Coronary artery (tissue), 2 donors: Measurements from ENCODE around the gene PUS10.
"Not testable (repeated sequence)": the region's sequence is repeated elsewhere in the genome, so short reads cannot be mapped to it uniquely, and the experiment has no call there.

Experiments
- DNase-seq: peaks from one replicate; pipeline ENCODE4 v3.0.0-alpha.2; 2017; ENCODE audit warnings: low spot score
- H3K27ac ChIP-seq, 2 donors: fragments of 200-600 bp; sonication (generic); one replicate each; pipeline ENCODE4 v1.5.1; 2016 to 2019
- H3K4me3 ChIP-seq: fragments of 200-600 bp; sonication (generic); 2 replicates; pipeline ENCODE4 v1.5.1; 2016; ENCODE audit warnings: mild to moderate bottlenecking, moderate library complexity
- TF ChIP-seq, protein P1 (sequence below): fragments of 200-600 bp; sonication (generic); IDR thresholded peaks from one replicate; pipeline ENCODE4 v1.5.1; 2019; ENCODE audit warnings: antibody characterized with exemption

Gene PUS10

DNA sequence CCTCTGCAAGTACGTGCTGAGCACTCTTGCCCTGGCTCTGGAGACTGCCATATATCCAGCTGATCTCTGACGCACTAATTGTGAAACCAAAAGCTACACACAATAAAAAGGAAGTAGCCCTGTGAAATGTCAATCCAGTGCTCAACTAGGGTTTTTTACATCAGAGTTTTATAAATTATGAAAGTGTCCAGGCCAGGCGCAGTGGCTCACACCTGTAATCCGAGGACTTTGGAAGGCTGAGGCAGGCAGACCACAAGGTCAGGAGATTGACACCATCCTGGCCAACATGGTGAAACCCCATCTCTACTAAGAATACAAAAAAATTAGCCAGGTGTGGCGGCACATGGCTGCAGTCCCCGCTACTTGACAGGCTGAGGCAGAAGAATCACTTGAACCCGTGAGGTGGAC is 25.1 kb downstream of the PUS10 start:
- Histone ChIP-seq H3K4me3 (no peak overlapping the region), H3K27ac (peak overlapping the region in 1 of 2 donors; percentile 39)
- TF ChIP-seq, protein P1, sequence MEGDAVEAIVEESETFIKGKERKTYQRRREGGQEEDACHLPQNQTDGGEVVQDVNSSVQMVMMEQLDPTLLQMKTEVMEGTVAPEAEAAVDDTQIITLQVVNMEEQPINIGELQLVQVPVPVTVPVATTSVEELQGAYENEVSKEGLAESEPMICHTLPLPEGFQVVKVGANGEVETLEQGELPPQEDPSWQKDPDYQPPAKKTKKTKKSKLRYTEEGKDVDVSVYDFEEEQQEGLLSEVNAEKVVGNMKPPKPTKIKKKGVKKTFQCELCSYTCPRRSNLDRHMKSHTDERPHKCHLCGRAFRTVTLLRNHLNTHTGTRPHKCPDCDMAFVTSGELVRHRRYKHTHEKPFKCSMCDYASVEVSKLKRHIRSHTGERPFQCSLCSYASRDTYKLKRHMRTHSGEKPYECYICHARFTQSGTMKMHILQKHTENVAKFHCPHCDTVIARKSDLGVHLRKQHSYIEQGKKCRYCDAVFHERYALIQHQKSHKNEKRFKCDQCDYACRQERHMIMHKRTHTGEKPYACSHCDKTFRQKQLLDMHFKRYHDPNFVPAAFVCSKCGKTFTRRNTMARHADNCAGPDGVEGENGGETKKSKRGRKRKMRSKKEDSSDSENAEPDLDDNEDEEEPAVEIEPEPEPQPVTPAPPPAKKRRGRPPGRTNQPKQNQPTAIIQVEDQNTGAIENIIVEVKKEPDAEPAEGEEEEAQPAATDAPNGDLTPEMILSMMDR, result no peak
- DNase-seq, result no peak

DNA sequence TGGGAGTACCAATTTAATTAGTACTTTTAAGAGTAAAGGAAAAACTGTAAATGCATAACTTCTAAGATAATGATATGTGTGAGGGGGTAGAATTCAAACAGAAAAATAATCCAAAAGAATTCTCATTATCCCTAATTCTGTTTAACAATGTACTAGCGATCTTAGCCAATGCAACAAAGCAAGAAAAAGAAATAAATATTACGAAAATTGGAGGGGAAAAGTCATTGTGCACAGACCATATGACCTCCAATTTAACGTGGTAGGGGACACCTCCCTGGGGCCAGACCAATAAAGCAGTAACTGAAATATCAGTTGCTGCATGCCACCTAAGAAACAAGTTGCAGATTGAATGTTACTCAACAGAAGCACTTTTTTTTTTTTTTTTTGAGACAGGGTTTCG is 26.4 kb downstream of the PUS10 start:
- Histone ChIP-seq H3K4me3 (no peak overlapping the region), H3K27ac (no peak overlapping the region)
- no peak for DNase-seq
- TF ChIP-seq, protein P1, result no peak

DNA sequence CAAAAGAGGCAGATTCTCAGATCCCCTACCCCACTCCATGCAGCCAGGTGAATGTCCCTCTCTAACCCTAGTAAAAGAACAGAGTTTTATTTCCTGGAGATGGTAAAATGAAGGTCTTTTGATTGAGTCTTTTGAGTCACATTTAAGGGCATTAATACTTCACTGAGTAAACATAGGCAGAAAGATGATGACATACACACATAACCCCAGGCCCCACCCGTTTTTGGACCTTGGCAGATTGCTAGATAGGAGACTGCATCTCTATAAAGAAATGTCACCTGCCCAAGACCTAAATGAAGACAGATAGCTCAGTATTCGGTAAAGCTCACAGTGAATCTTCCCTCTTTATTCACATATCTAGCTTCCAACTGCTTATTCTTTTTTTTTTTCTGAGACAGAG is 28.8 kb downstream of the PUS10 start:
- TF ChIP-seq, protein P1, result no peak
- H3K27ac ChIP-seq, result no peak overlapping the region
- H3K4me3 ChIP-seq, result no peak overlapping the region
- DNase-seq, result no peak

DNA sequence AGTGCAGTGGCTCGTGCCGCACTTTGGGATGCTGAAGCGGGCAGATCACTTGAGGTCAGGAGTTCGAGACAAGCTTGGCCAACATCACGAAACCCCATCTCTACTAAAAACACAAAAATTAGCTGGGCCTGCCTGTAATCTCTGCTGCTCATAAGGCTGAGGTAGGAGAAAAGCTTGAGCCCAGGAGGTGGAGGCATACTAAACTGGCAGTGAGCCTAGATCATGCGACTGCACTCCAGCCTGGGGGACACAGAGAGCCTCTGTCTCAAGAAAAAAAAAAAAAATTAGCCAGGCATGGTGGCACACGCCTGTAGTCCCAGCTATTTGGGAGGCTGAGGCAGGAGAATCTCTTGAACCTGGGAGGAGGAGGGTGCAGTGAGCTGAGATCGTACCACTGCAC is 30.4 kb downstream of the PUS10 start:
- not testable (repeated sequence) for H3K27ac ChIP-seq

DNA sequence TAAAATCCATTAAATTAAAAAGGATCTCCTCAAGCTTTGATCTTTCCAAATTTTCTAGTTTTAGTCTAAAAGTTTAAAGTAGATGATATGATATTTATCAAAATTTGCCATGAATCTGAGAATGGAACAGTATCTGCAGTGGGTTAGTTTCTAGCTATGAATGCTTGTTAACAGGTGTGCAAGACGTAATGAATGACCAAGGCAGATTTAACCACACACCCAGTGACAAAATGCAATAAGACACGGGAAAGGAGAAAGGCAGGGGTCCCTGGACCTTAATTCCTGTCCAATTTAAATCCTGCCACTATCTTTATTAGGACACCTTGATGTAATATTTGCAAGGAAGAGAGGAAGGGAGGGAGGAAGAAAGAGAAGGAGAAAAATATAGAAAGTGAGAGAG is 31.0 kb downstream of the PUS10 start:
- DNase-seq, result no peak
- TF ChIP-seq, protein P1, result no peak
- H3K27ac ChIP-seq, result no peak overlapping the region
- no peak overlapping the region for H3K4me3 ChIP-seq

More for the DNA sequence above, 30.4 kb downstream of the PUS10 start:
- DNase-seq, H3K4me3 ChIP-seq: not testable (repeated sequence)

DNA sequence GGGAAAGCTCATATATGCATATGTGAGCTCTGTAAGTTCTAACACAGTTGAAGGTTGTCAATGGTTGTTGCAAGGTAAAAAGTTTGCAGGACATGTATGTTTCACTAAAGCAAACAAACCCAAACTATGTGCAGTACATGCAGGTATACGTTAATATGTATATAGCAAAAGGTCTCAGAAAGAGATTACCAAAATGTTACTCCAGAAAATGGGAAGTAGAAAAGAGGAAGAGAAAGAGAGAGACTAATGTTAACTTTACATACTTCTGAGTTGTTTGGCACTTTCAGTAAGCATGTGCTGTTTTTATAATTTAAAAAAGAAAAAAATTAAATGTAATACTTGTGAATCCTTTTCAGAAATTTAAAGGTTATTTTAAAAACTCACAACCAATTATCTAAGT is 33.3 kb downstream of the PUS10 start:
- H3K4me3 ChIP-seq, result no peak overlapping the region
- TF ChIP-seq, protein P1, result no peak
- no peak overlapping the region for H3K27ac ChIP-seq
- no peak for DNase-seq

DNA sequence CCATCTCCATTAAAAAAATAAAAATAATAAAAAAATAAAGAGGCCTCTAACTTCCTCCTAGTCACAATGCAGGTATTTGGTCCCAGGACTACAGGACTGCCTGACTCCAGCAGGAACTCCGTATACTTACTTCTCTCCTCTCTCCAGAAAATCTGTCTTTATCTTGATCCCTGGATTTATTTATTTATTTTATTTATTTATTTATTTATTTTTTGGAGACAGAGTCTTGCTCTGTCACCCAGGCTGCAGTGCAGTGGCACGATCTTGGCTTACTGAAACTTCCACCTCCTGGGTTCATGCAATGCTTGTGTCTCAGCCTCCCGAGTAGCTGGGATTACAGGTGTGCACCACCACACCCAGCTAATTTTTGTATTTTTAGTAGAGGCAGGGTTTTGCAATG is 36.0 kb downstream of the PUS10 start:
- not testable (repeated sequence) for DNase-seq, H3K27ac ChIP-seq, H3K4me3 ChIP-seq

DNA sequence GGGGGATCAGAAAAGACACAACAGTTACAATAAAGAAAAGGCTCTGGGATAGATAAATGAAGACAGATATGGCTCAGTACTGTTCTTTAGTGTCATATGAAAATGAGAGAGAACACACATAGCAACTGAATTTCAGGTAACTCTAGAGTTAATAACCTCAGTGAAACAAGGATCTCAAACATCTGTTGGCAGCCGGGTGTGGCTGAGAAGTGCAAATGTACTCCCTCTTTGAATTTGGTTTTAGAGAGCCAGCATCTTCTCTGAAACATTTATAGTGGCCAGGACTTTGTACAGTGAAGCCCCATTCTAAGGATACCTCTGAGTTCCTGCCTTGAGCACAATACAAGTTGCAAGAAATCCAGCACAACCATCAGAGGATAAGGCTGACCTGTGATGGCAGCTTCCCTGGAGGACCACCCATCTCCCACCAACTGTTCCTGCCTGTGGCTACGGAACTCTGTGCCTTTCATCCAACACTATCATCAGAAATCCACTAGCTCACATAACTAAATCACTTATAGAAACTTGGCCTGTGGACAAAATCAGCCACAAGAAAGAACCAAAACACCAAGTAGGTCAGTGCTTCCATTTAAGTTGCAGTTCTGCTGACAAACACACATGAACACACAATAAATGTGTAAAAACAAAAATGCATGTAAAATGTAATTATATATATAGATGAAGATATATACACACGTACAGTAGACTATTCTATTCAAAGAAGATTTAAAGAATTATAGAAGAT is 37.8 kb downstream of the PUS10 start:
- no peak for DNase-seq
- Histone ChIP-seq H3K4me3 (no peak overlapping the region), H3K27ac (no peak overlapping the region)
- TF ChIP-seq, protein P1, result no peak
